SK-N-SH (cell line): ENCODE data around the gene TET1. TPM values are rescaled to one million over a fixed set of nuclear protein-coding genes. Genes with fewer than 3 reads are reported as not detected.

Source experiments
- CTCF ChIA-PET: fragments of 300-600, 350-600 bp; formaldehyde crosslinking; extraction: SDS; loops from one replicate; lab custom pipeline; 2021; lab: Yijun Ruan, JAX
- POLR2A ChIA-PET: fragments of 350-600 bp; sonication (Branson Sonifier 250); formaldehyde crosslinking; extraction: SDS; loops from one replicate; lab custom pipeline; 2020; ENCODE audit warnings: antibody characterized with exemption, inconsistent platforms; lab: Yijun Ruan, JAX
- DNase-seq: peaks from one replicate; pipeline ENCODE4 v3.0.0; 2012
- H2AFZ ChIP-seq: fragments of 200-600 bp; sonication (generic); 2 replicates; pipeline ENCODE4 v1.8.1; 2016; ENCODE audit warnings: antibody characterized with exemption, mild to moderate bottlenecking, low read depth
- H3F3A ChIP-seq: fragments of 200-600 bp; sonication (generic); replicated peaks from 2 replicates; pipeline ENCODE3; 2016; ENCODE audit warnings: antibody characterized with exemption, mild to moderate bottlenecking; ENCODE audit not compliant: insufficient read depth
- H3K27ac ChIP-seq, 2 experiments: fragments of 200-500 bp in 1 of 2; fragments of 200-600 bp in 1 of 2; sonication (Bioruptor generic) in 1 of 2; sonication (generic), shearing (Covaris generic) in 1 of 2; 2 replicates each; pipeline versions ENCODE4 v1.5.1 to v1.6.1; 2014 to 2016; ENCODE audit warnings: low read depth in 2 of 2, inconsistent platforms in 1 of 2, low read length in 1 of 2, mild to moderate bottlenecking in 1 of 2, mixed read lengths in 1 of 2
- H3K27me3 ChIP-seq: fragments of 200-600 bp; sonication (generic), shearing (Covaris generic); 2 replicates; pipeline ENCODE4 v1.6.1; 2016; ENCODE audit warnings: mixed run types; ENCODE audit not compliant: insufficient read depth
- H3K36me3 ChIP-seq, 2 experiments: fragments of 200-500 bp in 1 of 2; fragments of 200-600 bp in 1 of 2; sonication (Bioruptor generic) in 1 of 2; sonication (generic) in 1 of 2; replicated peaks in 1 of 2; 2 replicates each; pipeline versions ENCODE3 to v1.5.1; 2014 to 2016; ENCODE audit warnings: low read length in 1 of 2, mild to moderate bottlenecking in 1 of 2; ENCODE audit not compliant: insufficient read depth in 2 of 2, control insufficient read depth in 1 of 2
- H3K4me1 ChIP-seq, 2 experiments: fragments of 200-500 bp in 1 of 2; fragments of 200-600 bp in 1 of 2; sonication (Bioruptor generic) in 1 of 2; sonication (generic), shearing (Covaris generic) in 1 of 2; 2 replicates each; pipeline versions ENCODE4 v1.5.1 to v1.6.1; 2014 to 2016; ENCODE audit warnings: low read depth in 1 of 2, low read length in 1 of 2, mixed run types in 1 of 2; ENCODE audit not compliant: insufficient read depth in 2 of 2, control insufficient read depth in 1 of 2
- H3K4me2 ChIP-seq: fragments of 200-600 bp; sonication (generic), shearing (Covaris generic); 2 replicates; pipeline ENCODE4 v1.6.1; 2017; ENCODE audit warnings: mixed run types
- H3K4me3 ChIP-seq, 2 experiments: fragments of 200-500 bp in 1 of 2; fragments of 200-600 bp in 1 of 2; sonication (Bioruptor generic) in 1 of 2; sonication (generic), shearing (Covaris generic) in 1 of 2; 2 replicates each; pipeline versions ENCODE4 v1.5.1 to v1.8.1; 2014 to 2016; ENCODE audit warnings: low read depth in 2 of 2, inconsistent platforms in 1 of 2, low read length in 1 of 2, mild to moderate bottlenecking in 1 of 2, mixed read lengths in 1 of 2, moderate library complexity in 1 of 2
- H3K79me2 ChIP-seq: fragments of 200-600 bp; sonication (generic); 2 replicates; pipeline ENCODE4 v1.8.1; 2017; ENCODE audit warnings: mild to moderate bottlenecking; ENCODE audit not compliant: insufficient read depth
- H3K9ac ChIP-seq: fragments of 200-600 bp; sonication (generic); 2 replicates; pipeline ENCODE4 v1.6.1; 2017; ENCODE audit warnings: mixed run types
- H3K9me2 ChIP-seq: fragments of 200-600 bp; sonication (generic); 2 replicates; pipeline ENCODE4 v1.6.1; 2017; ENCODE audit warnings: mixed run types
- H3K9me3 ChIP-seq: fragments of 200-600 bp; sonication (generic); 2 replicates; pipeline ENCODE4 v1.6.1; 2017; ENCODE audit warnings: mixed run types, mild to moderate bottlenecking, moderate library complexity
- H4K20me1 ChIP-seq: fragments of 200-600 bp; sonication (generic); 2 replicates; pipeline ENCODE4 v1.6.1; 2017; ENCODE audit warnings: mild to moderate bottlenecking, mixed run types; ENCODE audit not compliant: insufficient read depth
- EP300 ChIP-seq, 2 experiments: IDR thresholded peaks; 2 replicates each; pipeline versions ENCODE4 v1.4.0 to v1.6.1; 2012; ENCODE audit warnings: borderline replicate concordance in 1 of 2, low read depth in 1 of 2, low read length in 1 of 2
- FOXJ3 ChIP-seq: sonication (generic); formaldehyde crosslinking; IDR thresholded peaks from 2 replicates; pipeline ENCODE4 v1.5.1; 2020; ENCODE audit warnings: mild to moderate bottlenecking, missing genetic modification reagents
- GATA2 ChIP-seq: sonication (generic); formaldehyde crosslinking; IDR thresholded peaks from 2 replicates; pipeline ENCODE4 v1.5.0; 2020; ENCODE audit warnings: mild to moderate bottlenecking, missing genetic modification reagents
- MXI1 ChIP-seq: IDR thresholded peaks from 2 replicates; pipeline ENCODE4 v1.6.1; 2012; ENCODE audit warnings: mild to moderate bottlenecking, low read depth, low read length, improper control_type of control experiment
- NRF1 ChIP-seq: IDR thresholded peaks from 2 replicates; pipeline ENCODE4 v1.6.1; 2012; ENCODE audit warnings: low read depth, mild to moderate bottlenecking, low read length
- RCOR1 ChIP-seq: fragments of 150-350 bp; IDR thresholded peaks from 2 replicates; pipeline ENCODE4 v1.6.1; 2017; ENCODE audit warnings: antibody characterized with exemption, low read length
- RFX5 ChIP-seq: IDR thresholded peaks from 2 replicates; pipeline ENCODE4 v1.6.1; 2012; ENCODE audit warnings: mild to moderate bottlenecking, improper control_type of control experiment, low read length
- RXRA ChIP-seq: IDR thresholded peaks from 2 replicates; pipeline ENCODE4 v1.4.0; 2012; ENCODE audit warnings: low read depth, mild to moderate bottlenecking, borderline replicate concordance
- SIN3A ChIP-seq: IDR thresholded peaks from 2 replicates; pipeline ENCODE4 v1.6.1; 2012; ENCODE audit warnings: low read depth, mild to moderate bottlenecking, low read length, moderate library complexity, borderline replicate concordance
- SMC3 ChIP-seq: IDR thresholded peaks from 2 replicates; pipeline ENCODE4 v1.6.1; 2012; ENCODE audit warnings: low read depth, low read length, improper control_type of control experiment
- TCF12 ChIP-seq: IDR thresholded peaks from 2 replicates; pipeline ENCODE4 v1.4.0; 2012
- YY1 ChIP-seq: IDR thresholded peaks from 2 replicates; pipeline ENCODE4 v1.4.0; 2012; ENCODE audit warnings: low read depth, mild to moderate bottlenecking
- WGBS: methylation state at CpG from one replicate; pipeline ENCODE4 v1.1.6; 2017; ENCODE audit warnings: low lambda C conversion rate; 5-methylcytosine and 5-hydroxymethylcytosine counted together
- polyA plus RNA-seq, 3 experiments: library from polyadenylated mRNA; depleted of rRNA; stranded (reverse); fragments of >200 nt; gene quantifications; 2 replicates each; pipeline ENCODE4 v1.2.3, GENCODE V29; 2012
- TF ChIP-seq, protein P1 (sequence below): fragments of 150-350 bp; IDR thresholded peaks from 2 replicates; pipeline ENCODE4 v1.6.1; 2016; ENCODE audit warnings: mild to moderate bottlenecking, low read depth, low read length
- TF ChIP-seq, protein P2 (sequence below): fragments of 150-350 bp; IDR thresholded peaks from 2 replicates; pipeline ENCODE4 v1.6.1; 2017; ENCODE audit warnings: antibody characterized with exemption, low read length, low read depth, borderline replicate concordance
- TF ChIP-seq, protein P3 (sequence below): IDR thresholded peaks from 2 replicates; pipeline ENCODE4 v1.4.0; 2012; ENCODE audit warnings: low read depth
- TF ChIP-seq, protein P4 (sequence below): IDR thresholded peaks from 2 replicates; pipeline ENCODE4 v1.4.0; 2012; ENCODE audit warnings: low read depth, borderline replicate concordance
- TF ChIP-seq, protein P5 (sequence below): IDR thresholded peaks from 2 replicates; pipeline ENCODE4 v1.6.1; 2012; ENCODE audit warnings: mild to moderate bottlenecking, low read depth, low read length, moderate library complexity

The TET1 gene
- polyA plus RNA-seq, 1 of the 3 experiments (the other 2 are of a cell fraction), result 0.38 TPM

DNA sequence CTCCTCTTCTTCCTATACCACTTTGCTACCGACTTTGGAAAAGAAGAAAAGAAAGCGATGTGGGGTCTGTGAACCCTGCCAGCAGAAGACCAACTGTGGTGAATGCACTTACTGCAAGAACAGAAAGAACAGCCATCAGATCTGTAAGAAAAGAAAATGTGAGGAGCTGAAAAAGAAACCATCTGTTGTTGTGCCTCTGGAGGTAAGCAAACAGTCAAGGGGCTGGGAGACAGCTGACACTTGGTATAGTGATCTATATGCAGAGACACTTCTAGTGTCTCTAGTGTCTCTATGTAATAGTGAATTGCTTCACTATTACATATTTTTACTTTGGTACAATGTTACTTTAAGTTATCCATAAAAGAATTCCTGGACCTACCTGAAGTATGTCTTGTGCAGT is 13.9 kb downstream of the TET1 start:
- DNase-seq, result no peak
- Histone ChIP-seq H3K9me3 (no peaks in the 10 kb centered on the region), H3K36me3 (peaks cover 12 to 20% of the 10 kb centered on the region in 2 experiments), H3K4me2 (no peak overlapping the region), H3K4me1 (no peaks in the 10 kb centered on the region), H3K9ac (no peak overlapping the region), H3K9me2 (no peaks in the 10 kb centered on the region), H3K27me3 (no peaks in the 10 kb centered on the region), H3K27ac (no peak overlapping the region), H3K79me2 (peaks cover 23% of the 10 kb centered on the region), H4K20me1 (no peaks in the 10 kb centered on the region), H3F3A (no peaks in the 10 kb centered on the region), H2AFZ (no peak overlapping the region), H3K4me3 (no peak overlapping the region)
- TF ChIP-seq RFX5 (no peak), GATA2 (CRISPR knock-in tag) (no peak), NRF1 (no peak), SIN3A (no peak), YY1 (no peak), MXI1 (no peak), SMC3 (no peak), RCOR1 (no peak), TCF12 (no peak), RXRA (no peak), EP300 (IDR thresholded peaks at IDR 0.05; ENCODE audit: borderline replicate concordance in 1 of 2, low read depth in 1 of 2, low read length in 1 of 2) (no peak), FOXJ3 (no peak)
- TF ChIP-seq, protein P1, sequence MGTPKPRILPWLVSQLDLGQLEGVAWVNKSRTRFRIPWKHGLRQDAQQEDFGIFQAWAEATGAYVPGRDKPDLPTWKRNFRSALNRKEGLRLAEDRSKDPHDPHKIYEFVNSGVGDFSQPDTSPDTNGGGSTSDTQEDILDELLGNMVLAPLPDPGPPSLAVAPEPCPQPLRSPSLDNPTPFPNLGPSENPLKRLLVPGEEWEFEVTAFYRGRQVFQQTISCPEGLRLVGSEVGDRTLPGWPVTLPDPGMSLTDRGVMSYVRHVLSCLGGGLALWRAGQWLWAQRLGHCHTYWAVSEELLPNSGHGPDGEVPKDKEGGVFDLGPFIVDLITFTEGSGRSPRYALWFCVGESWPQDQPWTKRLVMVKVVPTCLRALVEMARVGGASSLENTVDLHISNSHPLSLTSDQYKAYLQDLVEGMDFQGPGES, result no peak
- TF ChIP-seq, protein P2, sequence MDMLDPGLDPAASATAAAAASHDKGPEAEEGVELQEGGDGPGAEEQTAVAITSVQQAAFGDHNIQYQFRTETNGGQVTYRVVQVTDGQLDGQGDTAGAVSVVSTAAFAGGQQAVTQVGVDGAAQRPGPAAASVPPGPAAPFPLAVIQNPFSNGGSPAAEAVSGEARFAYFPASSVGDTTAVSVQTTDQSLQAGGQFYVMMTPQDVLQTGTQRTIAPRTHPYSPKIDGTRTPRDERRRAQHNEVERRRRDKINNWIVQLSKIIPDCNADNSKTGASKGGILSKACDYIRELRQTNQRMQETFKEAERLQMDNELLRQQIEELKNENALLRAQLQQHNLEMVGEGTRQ, result no peak
- TF ChIP-seq, protein P3, sequence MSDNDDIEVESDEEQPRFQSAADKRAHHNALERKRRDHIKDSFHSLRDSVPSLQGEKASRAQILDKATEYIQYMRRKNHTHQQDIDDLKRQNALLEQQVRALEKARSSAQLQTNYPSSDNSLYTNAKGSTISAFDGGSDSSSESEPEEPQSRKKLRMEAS, result no peak
- TF ChIP-seq, protein P4, sequence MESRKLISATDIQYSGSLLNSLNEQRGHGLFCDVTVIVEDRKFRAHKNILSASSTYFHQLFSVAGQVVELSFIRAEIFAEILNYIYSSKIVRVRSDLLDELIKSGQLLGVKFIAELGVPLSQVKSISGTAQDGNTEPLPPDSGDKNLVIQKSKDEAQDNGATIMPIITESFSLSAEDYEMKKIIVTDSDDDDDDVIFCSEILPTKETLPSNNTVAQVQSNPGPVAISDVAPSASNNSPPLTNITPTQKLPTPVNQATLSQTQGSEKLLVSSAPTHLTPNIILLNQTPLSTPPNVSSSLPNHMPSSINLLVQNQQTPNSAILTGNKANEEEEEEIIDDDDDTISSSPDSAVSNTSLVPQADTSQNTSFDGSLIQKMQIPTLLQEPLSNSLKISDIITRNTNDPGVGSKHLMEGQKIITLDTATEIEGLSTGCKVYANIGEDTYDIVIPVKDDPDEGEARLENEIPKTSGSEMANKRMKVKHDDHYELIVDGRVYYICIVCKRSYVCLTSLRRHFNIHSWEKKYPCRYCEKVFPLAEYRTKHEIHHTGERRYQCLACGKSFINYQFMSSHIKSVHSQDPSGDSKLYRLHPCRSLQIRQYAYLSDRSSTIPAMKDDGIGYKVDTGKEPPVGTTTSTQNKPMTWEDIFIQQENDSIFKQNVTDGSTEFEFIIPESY, result no peak
- TF ChIP-seq, protein P5, sequence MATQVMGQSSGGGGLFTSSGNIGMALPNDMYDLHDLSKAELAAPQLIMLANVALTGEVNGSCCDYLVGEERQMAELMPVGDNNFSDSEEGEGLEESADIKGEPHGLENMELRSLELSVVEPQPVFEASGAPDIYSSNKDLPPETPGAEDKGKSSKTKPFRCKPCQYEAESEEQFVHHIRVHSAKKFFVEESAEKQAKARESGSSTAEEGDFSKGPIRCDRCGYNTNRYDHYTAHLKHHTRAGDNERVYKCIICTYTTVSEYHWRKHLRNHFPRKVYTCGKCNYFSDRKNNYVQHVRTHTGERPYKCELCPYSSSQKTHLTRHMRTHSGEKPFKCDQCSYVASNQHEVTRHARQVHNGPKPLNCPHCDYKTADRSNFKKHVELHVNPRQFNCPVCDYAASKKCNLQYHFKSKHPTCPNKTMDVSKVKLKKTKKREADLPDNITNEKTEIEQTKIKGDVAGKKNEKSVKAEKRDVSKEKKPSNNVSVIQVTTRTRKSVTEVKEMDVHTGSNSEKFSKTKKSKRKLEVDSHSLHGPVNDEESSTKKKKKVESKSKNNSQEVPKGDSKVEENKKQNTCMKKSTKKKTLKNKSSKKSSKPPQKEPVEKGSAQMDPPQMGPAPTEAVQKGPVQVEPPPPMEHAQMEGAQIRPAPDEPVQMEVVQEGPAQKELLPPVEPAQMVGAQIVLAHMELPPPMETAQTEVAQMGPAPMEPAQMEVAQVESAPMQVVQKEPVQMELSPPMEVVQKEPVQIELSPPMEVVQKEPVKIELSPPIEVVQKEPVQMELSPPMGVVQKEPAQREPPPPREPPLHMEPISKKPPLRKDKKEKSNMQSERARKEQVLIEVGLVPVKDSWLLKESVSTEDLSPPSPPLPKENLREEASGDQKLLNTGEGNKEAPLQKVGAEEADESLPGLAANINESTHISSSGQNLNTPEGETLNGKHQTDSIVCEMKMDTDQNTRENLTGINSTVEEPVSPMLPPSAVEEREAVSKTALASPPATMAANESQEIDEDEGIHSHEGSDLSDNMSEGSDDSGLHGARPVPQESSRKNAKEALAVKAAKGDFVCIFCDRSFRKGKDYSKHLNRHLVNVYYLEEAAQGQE, result no peak
- 81% methylated on average over 2 of the region's 2 CpGs for WGBS
- POLR2A ChIA-PET, result no interaction called here
- CTCF ChIA-PET, result no interaction called here
